ENCODE data around the gene WWTR1. TPM values are rescaled to one million over a fixed set of nuclear protein-coding genes. Genes with fewer than 3 reads are reported as not detected.
A peak's percentile ranks its signal among the peaks of the same experiment; 100 is the strongest.

WWTR1 gene
- polyA plus RNA-seq, 2 of the 4 experiments (the other 2 are of a cell fraction): 99.7 to 164 TPM

GRCh38 chr3:149706905-149707304 lies 49.1 kb upstream of the WWTR1 start (continued):
- TF ChIP-seq SREBF2 (IDR thresholded peaks at IDR 0.05) (no peak), FOXS1 (CRISPR knock-in tag; IDR thresholded peaks at IDR 0.05) (no peak), HOXB5 (CRISPR knock-in tag; IDR thresholded peaks at IDR 0.05) (no peak), HEYL (CRISPR knock-in tag; IDR thresholded peaks at IDR 0.05) (no peak), RAD21 (conservative IDR thresholded peaks at IDR 0.05 in 1 of 2, IDR thresholded peaks at IDR 0.05 in 1 of 2) (no peak)

DNA sequence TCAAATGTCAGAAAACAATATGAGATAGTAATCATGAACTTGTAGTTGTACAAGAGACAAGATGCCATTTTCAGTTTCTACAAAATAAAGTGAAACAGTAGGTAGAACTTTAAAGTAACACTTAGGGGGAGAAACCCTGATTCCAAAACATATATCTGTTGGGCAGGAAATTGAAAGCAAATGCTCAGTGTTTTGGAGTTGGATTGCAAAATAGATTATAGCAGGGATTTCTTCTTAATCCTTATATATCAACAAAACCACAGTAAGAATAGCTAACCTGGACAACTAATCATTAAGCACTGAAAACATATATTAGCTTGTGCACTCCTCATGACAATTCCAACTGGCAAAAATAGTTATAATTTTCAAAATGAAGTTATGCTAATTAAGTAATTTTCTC lies 47.6 kb upstream of the WWTR1 start:
- peak; percentile 28 for FAIRE-seq
- CTCF ChIA-PET: interaction anchor here (1.1 to 5.2 kb wide), 3 partner anchors 12 to 193 kb away, joined by 4 to 22 read pairs (median 5); no protein-coding TSS in a partner anchor
- POLR2A ChIA-PET: no interaction called here
- DNase-seq (ENCODE audit: low read depth in 1 of 2, low spot score in 1 of 2): no peak
- Histone ChIP-seq H3K9me3 (no peaks in the 10 kb centered on the region), H3K4me2 (no peak overlapping the region), H3K27ac (no peak overlapping the region), H3K4me1 (0 out of 3 replicates have a peak, but pooled peaks cover 6% of the 10 kb centered on the region), H3K4me3 (no peak overlapping the region)
- no peak for ATAC-seq
- TF ChIP-seq NPAS2 (CRISPR knock-in tag; IDR thresholded peaks at IDR 0.05; ENCODE audit: borderline replicate concordance): no peak
- no peak for TF ChIP-seq HEYL (CRISPR knock-in tag; IDR thresholded peaks at IDR 0.05)
- no peak for TF ChIP-seq HOXB5 (CRISPR knock-in tag; IDR thresholded peaks at IDR 0.05)
- no peak for TF ChIP-seq POLR2A (IDR thresholded peaks at IDR 0.05; ENCODE audit: low read length)
- no peak for TF ChIP-seq EHMT2 (IDR thresholded peaks at IDR 0.05; ENCODE audit: low read depth)
- no peak for TF ChIP-seq TP53 (CRISPR knock-in tag; IDR thresholded peaks at IDR 0.05)
- TF ChIP-seq ELK1 (IDR thresholded peaks at IDR 0.05; ENCODE audit: low read depth, low read length): no peak
- TF ChIP-seq CEBPB (IDR thresholded peaks at IDR 0.05): no peak
- no peak for TF ChIP-seq MAFK (IDR thresholded peaks at IDR 0.05; ENCODE audit: partially characterized antibody)

DNA sequence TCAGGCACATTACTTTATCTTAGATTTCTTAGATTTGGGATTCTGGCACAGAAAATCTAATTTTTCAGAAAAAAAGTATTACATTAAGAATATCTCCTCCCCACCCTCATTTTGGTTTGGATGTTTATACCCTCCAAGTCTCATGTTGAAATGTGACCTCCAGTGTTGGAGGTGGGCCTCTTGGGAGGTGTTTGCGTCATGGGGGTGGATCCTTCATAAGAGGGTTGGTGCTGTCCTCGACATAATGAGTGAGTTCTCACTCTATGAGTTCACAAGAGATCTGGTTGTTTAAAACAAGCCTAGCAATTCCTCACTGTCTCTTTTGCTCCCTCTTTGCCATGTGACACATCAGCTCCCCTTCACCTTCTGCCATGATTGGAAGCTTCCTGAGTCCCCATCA lies 45.6 kb upstream of the WWTR1 start:
- DNase-seq (ENCODE audit: low read depth in 1 of 2, low spot score in 1 of 2): no peak
- FAIRE-seq: no peak
- ATAC-seq: no peak
- no peak overlapping the region for H3K27ac ChIP-seq
- H3K9me3 ChIP-seq: peaks cover 6% of the 10 kb centered on the region; the same call in 2 of the 3 replicates
- POLR2A ChIA-PET: no interaction called here
- WGBS (ENCODE audit: missing lambda C conversion rate): 80% methylated on average over 2 of the region's 2 CpGs
- H3K4me3 ChIP-seq: no peak overlapping the region
- TF ChIP-seq KDM1A (IDR thresholded peaks at IDR 0.05; ENCODE audit: low read depth): no peak
- TF ChIP-seq MAFK (IDR thresholded peaks at IDR 0.05; ENCODE audit: partially characterized antibody): no peak
- TF ChIP-seq, protein P1, sequence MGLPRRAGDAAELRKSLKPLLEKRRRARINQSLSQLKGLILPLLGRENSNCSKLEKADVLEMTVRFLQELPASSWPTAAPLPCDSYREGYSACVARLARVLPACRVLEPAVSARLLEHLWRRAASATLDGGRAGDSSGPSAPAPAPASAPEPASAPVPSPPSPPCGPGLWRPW (IDR thresholded peaks at IDR 0.05): no peak
- TF ChIP-seq FOSB (CRISPR knock-in tag; IDR thresholded peaks at IDR 0.05): no peak
- no peak for TF ChIP-seq KDM5A (IDR thresholded peaks at IDR 0.05)
- TF ChIP-seq RFX5 (IDR thresholded peaks at IDR 0.05): no peak
- TF ChIP-seq CBX8 (IDR thresholded peaks at IDR 0.05): no peak
- no peak for TF ChIP-seq FOSL2 (IDR thresholded peaks at IDR 0.05)
- no peak for TF ChIP-seq FOSL2 (CRISPR knock-in tag; IDR thresholded peaks at IDR 0.05)
- no peak for TF ChIP-seq ESRRA (IDR thresholded peaks at IDR 0.05; ENCODE audit: borderline replicate concordance, low read length)
- TF ChIP-seq, protein P2, sequence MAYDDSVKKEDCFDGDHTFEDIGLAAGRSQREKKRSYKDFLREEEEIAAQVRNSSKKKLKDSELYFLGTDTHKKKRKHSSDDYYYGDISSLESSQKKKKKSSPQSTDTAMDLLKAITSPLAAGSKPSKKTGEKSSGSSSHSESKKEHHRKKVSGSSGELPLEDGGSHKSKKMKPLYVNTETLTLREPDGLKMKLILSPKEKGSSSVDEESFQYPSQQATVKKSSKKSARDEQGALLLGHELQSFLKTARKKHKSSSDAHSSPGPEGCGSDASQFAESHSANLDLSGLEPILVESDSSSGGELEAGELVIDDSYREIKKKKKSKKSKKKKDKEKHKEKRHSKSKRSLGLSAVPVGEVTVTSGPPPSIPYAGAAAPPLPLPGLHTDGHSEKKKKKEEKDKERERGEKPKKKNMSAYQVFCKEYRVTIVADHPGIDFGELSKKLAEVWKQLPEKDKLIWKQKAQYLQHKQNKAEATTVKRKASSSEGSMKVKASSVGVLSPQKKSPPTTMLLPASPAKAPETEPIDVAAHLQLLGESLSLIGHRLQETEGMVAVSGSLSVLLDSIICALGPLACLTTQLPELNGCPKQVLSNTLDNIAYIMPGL (CRISPR knock-in tag; IDR thresholded peaks at IDR 0.05; ENCODE audit: borderline replicate concordance): no peak
- no peak for TF ChIP-seq ZFP36 (IDR thresholded peaks at IDR 0.05; ENCODE audit: borderline replicate concordance, partially characterized antibody)
- H3K4me2 ChIP-seq: no peak overlapping the region
- CTCF ChIA-PET: interaction anchor here (1.0 to 5.2 kb wide), 8 partner anchors 11 to 191 kb away, joined by 3 to 22 read pairs (median 3); no protein-coding TSS in a partner anchor
- 0 out of 3 replicates have a peak, but pooled peaks cover 6% of the 10 kb centered on the region for H3K4me1 ChIP-seq
